ENCODE measurements around the gene SLC16A9. TPM values are rescaled to one million over a fixed set of nuclear protein-coding genes. Genes with fewer than 3 reads are reported as not detected.

SLC16A9 gene
- polyA plus RNA-seq, 1 donor: 2.6 TPM

- whole genome bisulfite sequencing (ENCODE audit: insufficient coverage, low lambda C conversion rate): 67% methylated on average over 1 of the region's 2 CpGs
- no peak overlapping the region for H3K27ac ChIP-seq (ENCODE audit: low read length)
- no peak for DNase-seq
- H3K27me3 ChIP-seq (ENCODE audit: control insufficient read depth, insufficient read depth, low read length): no peaks in the 10 kb centered on the region
- H3K4me1 ChIP-seq (ENCODE audit: control insufficient read depth, insufficient read depth, low read length): no peaks in the 10 kb centered on the region
- no peaks in the 10 kb centered on the region for H3K36me3 ChIP-seq (ENCODE audit: control insufficient read depth, insufficient read depth, low read length)
- no peak overlapping the region for H3K4me3 ChIP-seq (ENCODE audit: low read length)
- H3K9me3 ChIP-seq (ENCODE audit: control insufficient read depth, low read depth, low read length): no peaks in the 10 kb centered on the region
Measured at GRCh38 chr10:59719374-59719773, 9.7 kb upstream of the SLC16A9 start.

DNA sequence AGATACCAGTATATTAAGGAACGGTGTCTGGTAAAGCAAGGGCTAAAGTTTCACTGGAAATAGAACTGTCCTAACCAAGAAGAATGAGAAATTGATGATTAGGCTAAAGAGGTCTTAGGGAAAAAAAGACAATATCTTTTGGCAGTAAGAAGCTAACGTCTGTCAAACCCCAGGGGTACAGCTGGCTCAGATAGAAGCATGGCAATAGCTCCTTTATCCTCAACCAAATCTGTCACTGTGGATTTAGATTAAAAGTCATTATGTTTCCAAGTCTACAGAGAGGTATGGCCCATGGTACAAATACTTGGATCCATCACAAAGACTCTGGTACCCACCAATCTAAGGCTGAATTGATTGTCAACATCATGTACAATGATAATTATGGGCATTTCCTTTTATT lies 8.6 kb upstream of the SLC16A9 start:
- WGBS (ENCODE audit: insufficient coverage, low lambda C conversion rate): 100% methylated on average over 1 of the region's 2 CpGs
- no peak overlapping the region for H3K4me3 ChIP-seq (ENCODE audit: low read length)
- H3K9me3 ChIP-seq (ENCODE audit: control insufficient read depth, low read depth, low read length): no peaks in the 10 kb centered on the region
- H3K4me1 ChIP-seq (ENCODE audit: control insufficient read depth, insufficient read depth, low read length): no peaks in the 10 kb centered on the region
- no peaks in the 10 kb centered on the region for H3K27me3 ChIP-seq (ENCODE audit: control insufficient read depth, insufficient read depth, low read length)
- DNase-seq: no peak
- H3K27ac ChIP-seq (ENCODE audit: low read length): no peak overlapping the region
- no peaks in the 10 kb centered on the region for H3K36me3 ChIP-seq (ENCODE audit: control insufficient read depth, insufficient read depth, low read length)

GRCh38 chr10:59713196-59713821 lies 3.7 kb upstream of the SLC16A9 start:
- Histone ChIP-seq H3K27me3 (ENCODE audit: control insufficient read depth, insufficient read depth, low read length) (peaks cover 24% of the 10 kb centered on the region), H3K4me1 (ENCODE audit: control insufficient read depth, insufficient read depth, low read length) (peaks cover 3% of the 10 kb centered on the region), H3K36me3 (ENCODE audit: control insufficient read depth, insufficient read depth, low read length) (no peaks in the 10 kb centered on the region), H3K27ac (ENCODE audit: low read length) (no peak overlapping the region), H3K9me3 (ENCODE audit: control insufficient read depth, low read depth, low read length) (no peaks in the 10 kb centered on the region), H3K4me3 (ENCODE audit: low read length) (no peak overlapping the region)
- WGBS (ENCODE audit: insufficient coverage, low lambda C conversion rate): no CpG with 5 or more reads among the region's 7 CpGs
- DNase-seq: no peak

DNA sequence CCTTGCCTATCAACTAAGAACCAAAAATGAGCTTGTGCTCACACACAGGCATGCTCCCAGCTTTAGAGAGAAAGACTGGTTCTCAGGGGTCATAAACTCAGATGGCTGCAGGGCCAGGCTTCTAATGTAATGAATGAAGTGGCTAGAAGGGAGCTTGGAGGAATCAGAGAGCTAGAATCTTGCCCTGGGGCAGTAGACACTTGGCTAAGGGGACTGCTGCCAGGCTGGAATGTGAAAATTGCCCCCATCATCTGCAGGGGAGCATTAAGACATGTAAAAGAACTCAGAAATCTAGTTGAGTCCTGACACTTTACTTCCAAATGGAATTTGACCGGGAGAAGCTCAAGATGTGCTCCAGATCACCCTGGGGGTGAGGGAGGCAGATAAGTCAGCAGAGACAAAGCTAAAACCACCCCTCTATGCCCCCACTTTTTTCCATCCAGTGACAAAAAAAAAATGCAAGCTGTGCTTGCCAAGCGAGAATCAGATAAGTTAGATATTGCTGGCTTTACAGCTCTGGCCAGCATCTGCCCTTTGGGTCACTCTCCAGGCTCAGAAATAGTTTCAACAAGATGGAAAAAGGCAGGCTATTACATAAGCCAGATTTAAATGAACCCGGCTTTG lies 2.3 kb upstream of the SLC16A9 start:
- no CpG with 5 or more reads among the region's 3 CpGs for WGBS (ENCODE audit: insufficient coverage, low lambda C conversion rate)
- H3K9me3 ChIP-seq (ENCODE audit: control insufficient read depth, low read depth, low read length): no peaks in the 10 kb centered on the region
- no peak for DNase-seq
- no peaks in the 10 kb centered on the region for H3K36me3 ChIP-seq (ENCODE audit: control insufficient read depth, insufficient read depth, low read length)
- H3K4me3 ChIP-seq (ENCODE audit: low read length): no peak overlapping the region
- no peak overlapping the region for H3K27ac ChIP-seq (ENCODE audit: low read length)
- H3K4me1 ChIP-seq (ENCODE audit: control insufficient read depth, insufficient read depth, low read length): peaks cover 3% of the 10 kb centered on the region
- H3K27me3 ChIP-seq (ENCODE audit: control insufficient read depth, insufficient read depth, low read length): peaks cover 31% of the 10 kb centered on the region

GRCh38 chr10:59708816-59709394 lies 745 bp downstream of the SLC16A9 start:
- Histone ChIP-seq H3K27ac (ENCODE audit: low read length) (no peak overlapping the region), H3K9me3 (ENCODE audit: control insufficient read depth, low read depth, low read length) (no peaks in the 10 kb centered on the region), H3K27me3 (ENCODE audit: control insufficient read depth, insufficient read depth, low read length) (peaks cover 31% of the 10 kb centered on the region), H3K4me3 (ENCODE audit: low read length) (peak overlapping the region; percentile 55), H3K4me1 (ENCODE audit: control insufficient read depth, insufficient read depth, low read length) (peaks cover 3% of the 10 kb centered on the region), H3K36me3 (ENCODE audit: control insufficient read depth, insufficient read depth, low read length) (no peaks in the 10 kb centered on the region)
- peak in 1 of 2 donors; percentile 34 for DNase-seq
- WGBS (ENCODE audit: insufficient coverage, low lambda C conversion rate): no CpG with 5 or more reads among the region's 42 CpGs

DNA sequence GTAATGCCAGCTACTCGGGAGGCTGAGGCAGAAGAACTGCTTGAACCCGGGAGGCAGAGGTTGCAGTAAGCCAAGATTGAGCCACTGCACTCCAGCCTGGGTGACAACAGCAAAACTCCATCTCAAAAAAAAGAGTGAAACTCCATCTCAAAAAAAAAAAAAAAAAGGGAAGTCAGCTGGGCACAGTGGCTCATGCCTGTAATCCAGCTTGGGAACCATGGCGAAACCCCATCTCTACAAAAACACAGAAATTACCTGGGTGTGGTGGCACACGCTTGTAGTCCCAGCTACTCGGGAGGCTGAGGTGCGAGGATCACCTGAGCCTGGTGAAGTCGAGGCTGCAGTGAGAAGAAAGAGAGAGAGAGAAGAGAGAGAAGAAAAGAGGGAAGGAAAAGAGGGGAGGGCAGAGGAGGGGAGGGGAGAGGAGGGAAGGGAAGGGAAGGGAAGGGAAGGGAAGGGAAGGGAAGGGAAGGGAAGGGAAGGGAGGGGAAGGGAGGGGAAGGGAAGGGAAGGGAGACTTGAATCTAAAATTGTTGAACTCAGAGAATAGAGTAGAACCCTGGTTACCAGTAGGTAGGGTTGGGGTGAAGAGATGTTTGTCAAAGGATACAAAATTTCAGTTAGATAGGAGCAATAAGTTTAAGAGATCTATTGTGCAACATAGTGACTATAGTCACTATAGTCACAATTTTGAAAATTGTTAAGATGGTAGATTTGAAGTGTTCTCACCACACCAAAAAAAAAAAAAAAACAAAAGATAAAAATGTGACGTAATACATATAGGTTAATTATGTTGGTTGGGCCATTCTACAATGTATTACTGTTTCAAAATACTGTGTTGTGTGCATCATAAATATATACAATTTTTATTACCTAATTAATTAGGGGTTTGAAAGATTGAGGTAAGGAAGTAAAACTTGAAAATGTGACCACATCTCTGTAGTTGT lies 2.5 kb downstream of the SLC16A9 start:
- Histone ChIP-seq H3K4me3 (ENCODE audit: low read length) (no peak overlapping the region), H3K36me3 (ENCODE audit: control insufficient read depth, insufficient read depth, low read length) (no peaks in the 10 kb centered on the region), H3K27ac (ENCODE audit: low read length) (no peak overlapping the region), H3K27me3 (ENCODE audit: control insufficient read depth, insufficient read depth, low read length) (peaks cover 31% of the 10 kb centered on the region), H3K9me3 (ENCODE audit: control insufficient read depth, low read depth, low read length) (no peaks in the 10 kb centered on the region), H3K4me1 (ENCODE audit: control insufficient read depth, insufficient read depth, low read length) (peaks cover 3% of the 10 kb centered on the region)
- WGBS (ENCODE audit: insufficient coverage, low lambda C conversion rate): 100% methylated on average over 2 of the region's 8 CpGs
- DNase-seq: no peak

GRCh38 chr10:59705931-59706330 lies 3.7 kb downstream of the SLC16A9 start:
- Histone ChIP-seq H3K4me3 (ENCODE audit: low read length) (no peak overlapping the region), H3K9me3 (ENCODE audit: control insufficient read depth, low read depth, low read length) (no peaks in the 10 kb centered on the region), H3K4me1 (ENCODE audit: control insufficient read depth, insufficient read depth, low read length) (peaks cover 3% of the 10 kb centered on the region), H3K27me3 (ENCODE audit: control insufficient read depth, insufficient read depth, low read length) (peaks cover 31% of the 10 kb centered on the region), H3K36me3 (ENCODE audit: control insufficient read depth, insufficient read depth, low read length) (no peaks in the 10 kb centered on the region), H3K27ac (ENCODE audit: low read length) (no peak overlapping the region)
- DNase-seq: no peak

GRCh38 chr10:59704630-59705029 lies 5.0 kb downstream of the SLC16A9 start:
- WGBS (ENCODE audit: insufficient coverage, low lambda C conversion rate): 64% methylated on average over 2 of the region's 2 CpGs
- no peak overlapping the region for H3K27ac ChIP-seq (ENCODE audit: low read length)

DNA sequence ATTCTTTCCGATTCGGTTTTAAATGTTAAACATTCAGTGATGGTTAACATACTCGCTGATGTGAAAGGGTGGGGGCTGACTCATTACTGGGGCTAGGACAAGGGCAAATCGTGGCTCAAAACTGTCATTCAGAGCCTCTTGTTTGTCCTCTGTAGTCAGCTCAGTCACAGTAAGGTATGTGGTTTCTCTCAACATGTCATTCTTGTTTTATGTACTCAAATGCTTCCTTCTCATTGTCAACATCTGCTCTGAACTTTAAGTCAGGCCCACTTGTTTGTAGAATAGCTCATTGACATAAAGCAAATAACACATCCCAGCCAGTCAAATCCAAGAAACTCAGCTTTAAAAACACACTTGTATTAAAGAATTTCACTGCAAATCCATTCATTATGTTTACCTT lies 7.3 kb downstream of the SLC16A9 start:
- no peaks in the 10 kb centered on the region for H3K4me1 ChIP-seq (ENCODE audit: control insufficient read depth, insufficient read depth, low read length)
- H3K27me3 ChIP-seq (ENCODE audit: control insufficient read depth, insufficient read depth, low read length): no peaks in the 10 kb centered on the region
- no peak for DNase-seq
- no peaks in the 10 kb centered on the region for H3K36me3 ChIP-seq (ENCODE audit: control insufficient read depth, insufficient read depth, low read length)
- H3K9me3 ChIP-seq (ENCODE audit: control insufficient read depth, low read depth, low read length): no peaks in the 10 kb centered on the region
- WGBS (ENCODE audit: insufficient coverage, low lambda C conversion rate): 48% methylated on average over 2 of the region's 4 CpGs
- H3K4me3 ChIP-seq (ENCODE audit: low read length): no peak overlapping the region
- H3K27ac ChIP-seq (ENCODE audit: low read length): no peak overlapping the region

More at GRCh38 chr10:59704630-59705029, 5.0 kb downstream of the SLC16A9 start:
- H3K4me1 ChIP-seq (ENCODE audit: control insufficient read depth, insufficient read depth, low read length): peaks cover 3% of the 10 kb centered on the region
- peaks cover 20% of the 10 kb centered on the region for H3K27me3 ChIP-seq (ENCODE audit: control insufficient read depth, insufficient read depth, low read length)
- no peak for DNase-seq
- H3K9me3 ChIP-seq (ENCODE audit: control insufficient read depth, low read depth, low read length): no peaks in the 10 kb centered on the region
- H3K4me3 ChIP-seq (ENCODE audit: low read length): no peak overlapping the region
- no peaks in the 10 kb centered on the region for H3K36me3 ChIP-seq (ENCODE audit: control insufficient read depth, insufficient read depth, low read length)

- Histone ChIP-seq H3K4me1 (ENCODE audit: control insufficient read depth, insufficient read depth, low read length) (no peaks in the 10 kb centered on the region), H3K4me3 (ENCODE audit: low read length) (no peak overlapping the region), H3K27me3 (ENCODE audit: control insufficient read depth, insufficient read depth, low read length) (no peaks in the 10 kb centered on the region), H3K27ac (ENCODE audit: low read length) (no peak overlapping the region), H3K36me3 (ENCODE audit: control insufficient read depth, insufficient read depth, low read length) (no peaks in the 10 kb centered on the region), H3K9me3 (ENCODE audit: control insufficient read depth, low read depth, low read length) (peaks cover 3% of the 10 kb centered on the region)
- DNase-seq: no peak
- 38% methylated on average over 3 of the region's 4 CpGs for WGBS (ENCODE audit: insufficient coverage, low lambda C conversion rate)
Measured at GRCh38 chr10:59700709-59701108, 8.9 kb downstream of the SLC16A9 start.
